ENCODE measurements around the gene TNRC6C. TPM values are rescaled to one million over a fixed set of nuclear protein-coding genes. Genes with fewer than 3 reads are reported as not detected.

Gene TNRC6C
- 10 to 100 TPM; 74.7 TPM for total RNA-seq

- peak within 1 kb of the TSS; percentile 98 for H3K4me3 Mint-ChIP-seq
- ATAC-seq (ENCODE audit: low read depth) (peak; percentile 85), DNase-seq (peak; percentile 99)
- H3K36me3 Mint-ChIP-seq = peaks cover 3% of the 10 kb centered on the region
- POLR2A ChIA-PET = interaction anchor here (0.6 to 4.2 kb wide), 73 partner anchors 9 to 1839 kb away, joined by 3 to 57 read pairs (median 4); partner anchors contain the start of genes CBX8 and TMC8
- no peaks in the 10 kb centered on the region for H3K9me3 Mint-ChIP-seq
- H3K27me3 Mint-ChIP-seq = peaks cover 28% of the 10 kb centered on the region
- H3K4me1 Mint-ChIP-seq = peaks cover 30% of the 10 kb centered on the region
- peak within 1 kb of the TSS; percentile 95 for H3K27ac Mint-ChIP-seq
Observed at GRCh38 chr17:77957857-77958715, at the start of gene TNRC6C. TSS of gene TNRC6C (plus strand) at chr17:77958703. CDS start at chr17:78004207, 45,504 bp downstream.

- Mint-ChIP-seq H3K27me3 (peaks cover 14% of the 10 kb centered on the region), H3K9me3 (no peaks in the 10 kb centered on the region), H3K27ac (no peak overlapping the region), H3K4me1 (no peaks in the 10 kb centered on the region), H3K4me3 (no peak overlapping the region), H3K36me3 (no peaks in the 10 kb centered on the region)
- DNase-seq = no peak
- POLR2A ChIA-PET = no interaction called here
- no peak for ATAC-seq (ENCODE audit: low read depth)
Observed at GRCh38 chr17:77909236-77909635, 49.3 kb upstream of the TNRC6C start.

GRCh38 chr17:77909816-77910215 lies 48.7 kb upstream of the TNRC6C start:
- POLR2A ChIA-PET = no interaction called here
- Mint-ChIP-seq H3K4me1 (peaks cover 2% of the 10 kb centered on the region), H3K27ac (no peak overlapping the region), H3K4me3 (no peak overlapping the region), H3K27me3 (peaks cover 20% of the 10 kb centered on the region), H3K9me3 (no peaks in the 10 kb centered on the region), H3K36me3 (no peaks in the 10 kb centered on the region)
- ATAC-seq (ENCODE audit: low read depth) = no peak
- no peak for DNase-seq

- no peak for ATAC-seq (ENCODE audit: low read depth)
- POLR2A ChIA-PET = no interaction called here
- Mint-ChIP-seq H3K36me3 (no peaks in the 10 kb centered on the region), H3K9me3 (no peaks in the 10 kb centered on the region), H3K4me1 (peaks cover 9% of the 10 kb centered on the region), H3K27ac (no peak overlapping the region), H3K27me3 (peaks cover 48% of the 10 kb centered on the region), H3K4me3 (no peak overlapping the region)
- DNase-seq = no peak
Observed at GRCh38 chr17:77914385-77915254, 43.9 kb upstream of the TNRC6C start.

GRCh38 chr17:77915594-77916021 lies 42.9 kb upstream of the TNRC6C start:
- H3K27ac Mint-ChIP-seq = no peak overlapping the region
- POLR2A ChIA-PET = no interaction called here
- ATAC-seq (ENCODE audit: low read depth) = no peak

GRCh38 chr17:77916264-77916663 lies 42.2 kb upstream of the TNRC6C start:
- Mint-ChIP-seq H3K4me3 (no peak overlapping the region), H3K27me3 (peaks cover 50% of the 10 kb centered on the region)
- no peak for ATAC-seq (ENCODE audit: low read depth)

More at GRCh38 chr17:77915594-77916021, 42.9 kb upstream of the TNRC6C start:
- H3K4me3 Mint-ChIP-seq = no peak overlapping the region
- H3K9me3 Mint-ChIP-seq = no peaks in the 10 kb centered on the region
- peaks cover 9% of the 10 kb centered on the region for H3K4me1 Mint-ChIP-seq
- peaks cover 50% of the 10 kb centered on the region for H3K27me3 Mint-ChIP-seq
- DNase-seq = no peak
- no peaks in the 10 kb centered on the region for H3K36me3 Mint-ChIP-seq

GRCh38 chr17:77916703-77917481 lies 41.6 kb upstream of the TNRC6C start:
- H3K27me3 Mint-ChIP-seq = peaks cover 45% of the 10 kb centered on the region
- H3K27ac Mint-ChIP-seq = no peak overlapping the region
- H3K4me1 Mint-ChIP-seq = peaks cover 9% of the 10 kb centered on the region
- no peaks in the 10 kb centered on the region for H3K36me3 Mint-ChIP-seq
- DNase-seq (no peak), ATAC-seq (ENCODE audit: low read depth) (no peak)
- H3K4me3 Mint-ChIP-seq = peak overlapping the region; percentile 31
- POLR2A ChIA-PET = no interaction called here
- no peaks in the 10 kb centered on the region for H3K9me3 Mint-ChIP-seq

More at GRCh38 chr17:77916264-77916663, 42.2 kb upstream of the TNRC6C start:
- POLR2A ChIA-PET = no interaction called here
- no peak for DNase-seq
- H3K27ac Mint-ChIP-seq = no peak overlapping the region
- H3K4me1 Mint-ChIP-seq = peaks cover 9% of the 10 kb centered on the region
- no peaks in the 10 kb centered on the region for H3K9me3 Mint-ChIP-seq
- H3K36me3 Mint-ChIP-seq = no peaks in the 10 kb centered on the region

GRCh38 chr17:77919276-77919675 lies 39.2 kb upstream of the TNRC6C start:
- Mint-ChIP-seq H3K36me3 (no peaks in the 10 kb centered on the region), H3K9me3 (no peaks in the 10 kb centered on the region), H3K27me3 (peaks cover 38% of the 10 kb centered on the region), H3K27ac (no peak overlapping the region), H3K4me1 (peaks cover 9% of the 10 kb centered on the region), H3K4me3 (no peak overlapping the region)
- POLR2A ChIA-PET = interaction anchor here (0.7 kb wide), 1 partner anchor 205 kb away, joined by 5 read pairs; no protein-coding TSS in a partner anchor
- ATAC-seq (ENCODE audit: low read depth) (no peak), DNase-seq (no peak)

GRCh38 chr17:77923135-77923534 lies 35.4 kb upstream of the TNRC6C start:
- POLR2A ChIA-PET = no interaction called here
- H3K27me3 Mint-ChIP-seq = peaks cover 11% of the 10 kb centered on the region
- no peak for ATAC-seq (ENCODE audit: low read depth)
- no peaks in the 10 kb centered on the region for H3K36me3 Mint-ChIP-seq
- no peaks in the 10 kb centered on the region for H3K9me3 Mint-ChIP-seq
- H3K27ac Mint-ChIP-seq = no peak overlapping the region
- peaks cover 2% of the 10 kb centered on the region for H3K4me1 Mint-ChIP-seq
- DNase-seq = no peak
- no peak overlapping the region for H3K4me3 Mint-ChIP-seq

- H3K36me3 Mint-ChIP-seq = no peaks in the 10 kb centered on the region
Observed at GRCh38 chr17:77923776-77924513, 34.6 kb upstream of the TNRC6C start.

GRCh38 chr17:77924757-77925336 lies 33.7 kb upstream of the TNRC6C start:
- H3K36me3 Mint-ChIP-seq = no peaks in the 10 kb centered on the region
- DNase-seq (no peak), ATAC-seq (ENCODE audit: low read depth) (no peak)
- peaks cover 2% of the 10 kb centered on the region for H3K27me3 Mint-ChIP-seq
- peaks cover 12% of the 10 kb centered on the region for H3K4me1 Mint-ChIP-seq
- POLR2A ChIA-PET = no interaction called here
- no peaks in the 10 kb centered on the region for H3K9me3 Mint-ChIP-seq
- no peak overlapping the region for H3K27ac Mint-ChIP-seq
- no peak overlapping the region for H3K4me3 Mint-ChIP-seq

More at GRCh38 chr17:77923776-77924513, 34.6 kb upstream of the TNRC6C start:
- Mint-ChIP-seq H3K4me3 (no peak overlapping the region), H3K27ac (no peak overlapping the region), H3K27me3 (peaks cover 7% of the 10 kb centered on the region), H3K9me3 (no peaks in the 10 kb centered on the region), H3K4me1 (peaks cover 6% of the 10 kb centered on the region)
- ATAC-seq (ENCODE audit: low read depth) (no peak), DNase-seq (no peak)
- POLR2A ChIA-PET = no interaction called here

GRCh38 chr17:77925831-77926543 lies 32.5 kb upstream of the TNRC6C start:
- Mint-ChIP-seq H3K27ac (no peak overlapping the region), H3K9me3 (no peaks in the 10 kb centered on the region)
- POLR2A ChIA-PET = no interaction called here

More at GRCh38 chr17:77925831-77926543, 32.5 kb upstream of the TNRC6C start:
- no peaks in the 10 kb centered on the region for H3K36me3 Mint-ChIP-seq
- peaks cover 12% of the 10 kb centered on the region for H3K4me1 Mint-ChIP-seq
- peaks cover 2% of the 10 kb centered on the region for H3K27me3 Mint-ChIP-seq
- DNase-seq = no peak
- H3K4me3 Mint-ChIP-seq = no peak overlapping the region
- no peak for ATAC-seq (ENCODE audit: low read depth)

Data from activated naive CD8-positive, alpha-beta T cell treated with anti-CD3 and anti-CD28 coated beads, Interleukin-2, amount 10 ng/mL, durations not matched to agents 7 days and 5 days (primary cell).